ENCODE measurements around the gene POLG2.

GRCh38 chr17:64499805-64500486 lies 3.1 kb upstream of the POLG2 start:
- no peak for TF ChIP-seq POLR2A (IDR thresholded peaks at IDR 0.05)
- TF ChIP-seq CTCF (IDR thresholded peaks at IDR 0.05): no peak
